Activated T-cell treated with anti-CD3 and anti-CD28 coated beads, Interleukin-2, amount 50 U/mL, for 24 hours (primary cell): Measurements from ENCODE around the gene PLXNC1.

Experiments
- DNase-seq: peaks from one replicate; pipeline ENCODE4 v3.0.0-alpha.2; 2020
- H3K27ac Mint-ChIP-seq: 2 replicates; pipeline ENCODE4 v1.8.0; 2020; ENCODE audit warnings: mild to moderate bottlenecking, mixed read lengths
- H3K27me3 Mint-ChIP-seq: 2 replicates; pipeline ENCODE4 v1.8.0; 2020; ENCODE audit warnings: mixed read lengths
- H3K36me3 Mint-ChIP-seq: 2 replicates; pipeline ENCODE4 v1.8.0; 2020; ENCODE audit warnings: low read depth, mixed read lengths
- H3K4me1 Mint-ChIP-seq: 2 replicates; pipeline ENCODE4 v1.8.0; 2020; ENCODE audit warnings: low read depth, mixed read lengths
- H3K4me3 Mint-ChIP-seq: 2 replicates; pipeline ENCODE4 v1.8.0; 2020; ENCODE audit warnings: mild to moderate bottlenecking, moderate library complexity, mixed read lengths
- H3K9me3 Mint-ChIP-seq: 2 replicates; pipeline ENCODE4 v1.8.0; 2020; ENCODE audit warnings: mixed read lengths

The PLXNC1 gene

DNA sequence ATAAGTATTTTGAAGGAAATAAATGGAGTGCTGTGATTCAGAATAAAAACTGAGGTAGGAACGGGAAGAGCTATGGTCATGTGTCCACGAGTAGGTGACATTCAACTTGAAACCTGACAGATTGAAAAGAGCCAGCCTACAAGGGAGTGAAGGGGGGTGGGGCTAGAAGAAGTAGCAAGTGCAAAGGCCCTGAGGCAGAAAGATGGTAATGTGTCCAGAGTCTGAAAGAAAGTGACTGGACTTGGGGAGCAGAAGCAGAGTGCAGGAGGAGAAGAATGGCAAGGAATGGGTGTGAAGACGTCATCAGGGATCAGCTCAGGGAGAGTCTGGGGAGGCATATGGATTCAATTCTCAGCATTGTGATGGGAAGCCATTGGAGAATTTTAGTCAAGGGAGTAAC is 13.7 kb downstream of the PLXNC1 start:
- Mint-ChIP-seq H3K36me3 (no peaks in the 10 kb centered on the region), H3K27me3 (no peaks in the 10 kb centered on the region), H3K4me3 (no peak overlapping the region), H3K27ac (no peak overlapping the region), H3K9me3 (no peaks in the 10 kb centered on the region), H3K4me1 (peaks cover 19% of the 10 kb centered on the region)
- DNase-seq: no peak

DNA sequence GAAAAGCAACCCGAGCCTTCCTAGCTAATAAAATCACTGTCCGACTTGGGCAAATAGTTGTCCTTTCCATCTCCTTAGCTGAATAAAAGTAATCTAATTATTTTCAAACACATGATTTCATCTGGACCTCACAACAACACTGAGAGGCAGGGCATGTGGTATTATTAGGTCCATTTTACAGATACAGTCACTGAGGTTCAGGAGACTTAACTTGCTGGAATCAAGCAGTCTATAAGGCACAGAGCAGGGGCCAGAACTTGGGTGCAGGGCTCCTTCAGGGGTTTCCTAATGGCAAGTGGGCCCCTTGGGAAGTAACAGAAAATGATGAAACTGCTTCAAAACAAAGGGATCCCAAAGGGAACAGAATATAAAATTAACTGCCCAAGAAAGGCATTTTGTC is 15.5 kb downstream of the PLXNC1 start:
- Mint-ChIP-seq H3K36me3 (no peaks in the 10 kb centered on the region), H3K4me3 (no peak overlapping the region), H3K4me1 (peaks cover 16% of the 10 kb centered on the region), H3K27ac (no peak overlapping the region), H3K27me3 (no peaks in the 10 kb centered on the region), H3K9me3 (no peaks in the 10 kb centered on the region)
- DNase-seq: no peak

DNA sequence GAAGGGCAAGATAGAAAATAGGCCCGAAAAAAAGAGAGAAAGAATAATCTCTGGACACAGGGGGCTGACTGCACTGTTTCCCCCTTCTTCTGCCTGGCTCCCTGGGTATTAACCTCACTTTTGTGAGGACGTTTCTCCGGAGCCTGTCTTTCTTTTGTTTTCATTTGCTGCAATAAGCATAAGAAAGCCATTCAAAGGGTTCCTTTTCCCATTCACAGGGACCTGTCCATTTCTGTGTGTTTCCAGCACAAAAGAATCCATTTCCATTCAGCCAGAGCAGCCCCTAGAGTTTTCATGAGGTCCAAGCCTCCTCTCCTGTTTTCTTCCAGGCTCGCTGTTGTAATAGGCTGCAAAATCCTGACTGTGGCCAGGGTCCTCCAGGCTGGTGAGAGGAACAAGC is 16.8 kb downstream of the PLXNC1 start:
- H3K4me3 Mint-ChIP-seq: no peak overlapping the region

DNA sequence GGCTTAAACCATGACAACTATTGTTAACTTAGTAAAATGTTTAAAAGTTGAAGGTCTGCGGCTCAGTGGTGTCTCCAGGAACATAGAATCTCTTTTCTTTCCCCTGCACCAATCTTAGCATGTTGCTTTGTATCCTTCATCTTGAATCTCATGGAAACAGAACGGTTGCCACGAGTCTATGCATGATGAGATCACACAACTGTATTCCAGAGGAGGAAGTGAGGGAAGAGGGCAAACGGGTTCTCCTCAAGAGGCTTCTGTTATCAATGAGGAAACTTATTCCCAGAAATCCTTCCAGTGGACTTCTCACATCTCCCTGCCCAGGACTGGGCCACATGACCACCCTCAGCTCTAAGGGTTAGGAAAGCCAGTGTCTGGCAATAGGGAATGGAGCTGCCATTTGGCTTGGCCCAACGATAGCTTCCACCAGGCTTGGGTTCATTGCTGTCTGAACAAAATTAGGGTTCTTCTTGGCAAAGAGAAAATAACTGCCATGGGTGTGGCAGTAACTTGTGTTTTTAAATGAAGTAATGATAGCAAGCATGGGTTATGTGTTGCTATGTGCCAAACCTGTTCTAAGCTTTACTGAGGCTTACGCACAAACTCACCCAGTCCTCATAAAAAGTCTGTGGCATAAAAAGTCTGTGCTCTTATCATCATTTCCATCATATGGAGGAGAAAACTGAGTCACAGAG is 17.4 kb downstream of the PLXNC1 start:
- Mint-ChIP-seq H3K27ac (no peak overlapping the region), H3K9me3 (no peaks in the 10 kb centered on the region), H3K4me3 (no peak overlapping the region), H3K27me3 (no peaks in the 10 kb centered on the region), H3K36me3 (no peaks in the 10 kb centered on the region), H3K4me1 (peaks cover 35% of the 10 kb centered on the region)
- no peak for DNase-seq

More for the DNA sequence above, 16.8 kb downstream of the PLXNC1 start:
- peaks cover 29% of the 10 kb centered on the region for H3K4me1 Mint-ChIP-seq
- H3K27me3 Mint-ChIP-seq: no peaks in the 10 kb centered on the region
- H3K9me3 Mint-ChIP-seq: no peaks in the 10 kb centered on the region
- no peak overlapping the region for H3K27ac Mint-ChIP-seq
- no peaks in the 10 kb centered on the region for H3K36me3 Mint-ChIP-seq
- no peak for DNase-seq

DNA sequence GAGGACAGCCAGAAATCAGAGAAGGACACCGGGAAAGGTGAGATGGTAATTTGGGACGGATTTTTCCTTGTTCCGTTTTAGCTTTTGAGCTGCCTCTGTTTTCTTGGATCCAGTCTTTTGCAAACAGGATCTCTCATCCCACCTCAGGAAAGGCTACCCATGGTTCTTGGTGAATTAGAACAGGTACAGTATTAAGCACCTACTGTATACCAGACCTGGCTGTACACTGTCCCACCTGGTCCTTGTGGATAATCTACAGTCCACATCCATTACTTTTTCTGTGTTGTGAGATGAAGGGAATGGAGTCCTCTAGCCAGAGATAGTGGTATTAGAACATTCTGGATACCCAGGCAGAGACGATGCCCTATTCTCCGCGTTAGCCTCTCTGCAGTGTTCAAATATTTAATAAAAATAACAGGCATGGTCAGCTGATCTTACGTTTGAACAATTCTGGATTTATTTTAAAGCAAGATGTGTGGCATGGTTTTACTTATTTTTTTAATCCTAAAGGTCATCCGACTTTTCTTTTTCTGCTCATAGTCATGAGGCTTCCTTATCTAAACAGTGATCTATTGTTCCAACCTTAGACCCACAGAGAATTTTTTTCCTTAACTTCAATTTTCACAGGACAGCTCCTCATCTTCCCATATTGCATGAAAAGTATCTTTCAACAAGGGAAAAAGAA is 18.8 kb downstream of the PLXNC1 start:
- Mint-ChIP-seq H3K27ac (no peak overlapping the region), H3K4me1 (peaks cover 44% of the 10 kb centered on the region)

DNA sequence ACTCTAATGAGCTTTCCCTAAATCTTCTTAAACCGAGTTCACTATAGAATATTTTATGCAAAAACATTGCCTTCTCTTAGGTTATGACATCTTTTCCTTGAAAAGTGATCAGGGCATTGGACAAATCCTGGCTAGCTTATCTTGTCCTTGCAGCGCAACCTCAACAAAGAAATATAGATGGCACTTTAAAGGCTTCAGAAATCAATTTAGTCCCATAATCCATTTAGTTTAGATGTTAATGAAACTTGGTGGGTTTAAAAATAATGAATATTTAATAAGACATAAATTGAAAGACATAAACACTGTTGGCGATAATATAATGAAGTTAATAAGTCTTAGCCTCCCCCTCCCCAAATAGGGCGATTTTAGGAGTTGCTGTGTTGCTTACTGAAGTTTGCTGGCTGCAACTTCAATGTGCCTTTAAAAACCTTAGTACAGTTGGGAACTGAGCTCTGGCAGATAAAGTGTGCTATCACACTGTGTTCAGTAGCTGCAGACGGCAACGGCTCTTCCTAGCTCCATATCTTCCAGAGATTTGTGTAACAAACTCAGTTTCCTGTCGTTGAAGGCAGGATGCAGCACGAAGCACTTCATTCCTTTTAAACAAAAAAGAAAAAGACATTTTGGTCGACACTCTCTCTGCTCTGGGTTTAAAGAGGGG is 19.5 kb downstream of the PLXNC1 start:
- H3K27me3 Mint-ChIP-seq: no peaks in the 10 kb centered on the region

More for the DNA sequence above, 18.8 kb downstream of the PLXNC1 start:
- no peaks in the 10 kb centered on the region for H3K27me3 Mint-ChIP-seq
- no peaks in the 10 kb centered on the region for H3K9me3 Mint-ChIP-seq
- no peak for DNase-seq
- no peaks in the 10 kb centered on the region for H3K36me3 Mint-ChIP-seq
- H3K4me3 Mint-ChIP-seq: no peak overlapping the region

DNA sequence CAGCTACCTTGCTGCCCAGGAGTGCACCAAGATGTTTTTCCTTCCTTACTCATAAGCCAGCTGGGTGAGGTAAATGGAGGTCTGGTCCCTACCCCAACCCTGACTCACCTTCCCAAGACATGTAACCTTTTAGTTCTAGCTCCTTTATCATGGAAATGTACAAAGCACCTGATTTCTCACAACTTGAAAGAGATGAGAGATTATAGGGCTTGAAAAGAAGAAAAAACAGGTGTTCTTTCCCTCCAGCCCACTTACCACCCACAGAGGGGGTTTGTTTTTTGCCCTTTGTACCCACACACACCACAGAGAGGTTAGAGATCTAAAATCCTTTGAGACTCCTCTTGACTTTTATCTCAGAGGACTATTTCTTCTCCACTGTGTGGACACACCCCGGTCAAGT is 21.1 kb downstream of the PLXNC1 start:
- DNase-seq: no peak
- H3K4me3 Mint-ChIP-seq: no peak overlapping the region
- H3K27ac Mint-ChIP-seq: peak overlapping the region; percentile 54
- H3K4me1 Mint-ChIP-seq: peaks cover 63% of the 10 kb centered on the region
- no peaks in the 10 kb centered on the region for H3K9me3 Mint-ChIP-seq
- H3K27me3 Mint-ChIP-seq: no peaks in the 10 kb centered on the region
- H3K36me3 Mint-ChIP-seq: no peaks in the 10 kb centered on the region

More for the DNA sequence above, 19.5 kb downstream of the PLXNC1 start:
- no peaks in the 10 kb centered on the region for H3K9me3 Mint-ChIP-seq
- DNase-seq: no peak
- H3K4me3 Mint-ChIP-seq: no peak overlapping the region
- H3K27ac Mint-ChIP-seq: no peak overlapping the region
- H3K36me3 Mint-ChIP-seq: no peaks in the 10 kb centered on the region
- H3K4me1 Mint-ChIP-seq: peaks cover 47% of the 10 kb centered on the region

DNA sequence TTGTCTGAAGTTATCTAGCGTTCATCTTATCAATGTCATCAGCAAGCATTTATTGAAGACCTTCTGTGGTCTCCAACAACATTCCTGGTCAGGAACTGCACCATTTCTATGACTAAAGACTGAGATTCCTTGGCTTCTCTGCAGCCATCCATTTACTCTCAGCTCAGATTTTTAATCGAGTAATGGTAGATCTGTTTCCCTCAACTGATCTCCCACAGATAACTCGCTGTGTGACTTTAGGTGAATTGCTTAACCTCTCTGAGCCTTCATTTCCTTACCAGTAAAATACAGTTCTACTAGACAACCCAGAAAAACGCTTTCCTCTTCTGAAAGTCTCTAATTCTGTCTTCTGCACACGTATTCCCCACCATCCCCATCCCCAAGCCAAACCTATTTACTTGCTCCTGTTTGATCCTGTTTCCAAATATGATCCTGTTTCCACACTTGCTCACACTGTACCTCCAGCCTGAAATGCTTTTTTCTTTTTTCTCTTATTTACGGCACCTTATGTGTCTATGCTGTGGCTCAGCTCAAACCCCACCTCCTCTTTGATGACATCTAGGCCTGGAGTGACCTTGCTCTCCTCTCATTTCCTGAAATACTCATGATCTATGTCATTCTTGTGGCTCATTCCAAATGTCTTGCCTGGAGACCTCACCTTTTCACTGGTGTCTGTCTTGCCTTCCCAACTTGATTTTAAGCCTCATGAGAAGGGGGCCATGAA is 21.8 kb downstream of the PLXNC1 start:
- Mint-ChIP-seq H3K36me3 (no peaks in the 10 kb centered on the region), H3K4me3 (no peak overlapping the region), H3K27ac (no peak overlapping the region), H3K9me3 (no peaks in the 10 kb centered on the region), H3K27me3 (no peaks in the 10 kb centered on the region), H3K4me1 (peaks cover 67% of the 10 kb centered on the region)
- DNase-seq: no peak

DNA sequence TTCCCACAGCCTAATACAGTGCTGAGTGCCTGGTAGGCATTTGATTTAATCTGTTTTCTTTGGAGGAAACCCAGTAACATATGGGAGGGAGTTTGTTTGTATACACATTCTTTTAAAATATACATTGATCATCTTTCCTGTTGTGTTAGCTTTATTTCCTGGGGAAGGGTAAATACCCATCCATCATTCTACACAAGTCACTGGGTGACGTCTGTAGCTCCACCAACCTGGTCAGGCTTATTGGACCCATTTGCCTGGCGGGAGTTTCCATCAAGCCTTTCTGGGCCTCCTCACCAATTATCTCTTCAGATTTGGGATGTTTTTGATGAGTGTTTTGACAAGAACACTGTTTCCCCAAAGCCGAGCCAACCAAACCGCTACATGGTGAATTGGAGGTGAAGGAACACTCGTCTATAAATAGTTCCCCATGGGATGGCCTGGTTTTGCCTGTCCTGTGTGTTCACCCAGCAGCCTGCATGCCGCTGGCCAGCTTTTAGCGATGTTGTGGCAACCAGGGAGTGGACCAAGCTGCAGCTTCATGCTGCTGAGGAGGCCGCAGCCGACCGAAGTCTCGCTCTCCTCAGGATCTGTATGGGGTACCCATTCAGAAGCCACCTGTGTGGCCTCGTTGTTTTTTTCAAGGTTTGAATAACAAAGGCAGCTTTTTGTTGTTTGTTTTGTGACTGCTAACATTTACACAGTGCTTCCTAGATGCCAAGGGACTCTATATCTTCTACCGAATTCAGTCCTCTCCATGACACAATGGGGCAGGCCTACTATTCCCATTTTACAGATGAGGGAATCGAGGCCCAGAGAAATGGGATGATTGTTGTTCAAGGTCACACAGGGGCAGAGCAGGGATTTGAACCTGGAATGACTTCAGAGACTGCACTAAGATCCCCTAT is 22.6 kb downstream of the PLXNC1 start:
- Mint-ChIP-seq H3K36me3 (no peaks in the 10 kb centered on the region), H3K4me1 (peaks cover 74% of the 10 kb centered on the region)

DNA sequence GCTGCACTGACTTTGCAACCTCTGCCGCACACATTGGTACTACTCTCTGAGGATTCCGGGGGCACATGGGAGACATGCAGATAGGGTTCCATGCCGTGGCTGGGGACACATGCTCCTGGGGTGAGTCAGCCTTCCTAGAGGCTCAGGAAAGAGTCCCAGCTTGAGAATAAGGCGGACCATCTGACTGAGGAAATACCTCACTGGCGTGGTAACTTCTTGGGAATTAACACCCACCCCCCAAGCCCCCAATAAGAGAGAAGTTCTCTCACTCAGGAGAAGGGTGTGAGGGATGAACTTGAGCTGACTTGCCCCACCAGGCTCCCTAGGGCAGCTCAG is 23.2 kb downstream of the PLXNC1 start:
- no peak overlapping the region for H3K4me3 Mint-ChIP-seq
- no peaks in the 10 kb centered on the region for H3K36me3 Mint-ChIP-seq
- H3K27ac Mint-ChIP-seq: no peak overlapping the region
- no peaks in the 10 kb centered on the region for H3K9me3 Mint-ChIP-seq
- H3K27me3 Mint-ChIP-seq: no peaks in the 10 kb centered on the region
- peaks cover 74% of the 10 kb centered on the region for H3K4me1 Mint-ChIP-seq
- DNase-seq: no peak

More for the DNA sequence above, 22.6 kb downstream of the PLXNC1 start:
- H3K27me3 Mint-ChIP-seq: no peaks in the 10 kb centered on the region
- no peak overlapping the region for H3K27ac Mint-ChIP-seq
- no peak for DNase-seq
- no peak overlapping the region for H3K4me3 Mint-ChIP-seq
- H3K9me3 Mint-ChIP-seq: no peaks in the 10 kb centered on the region

DNA sequence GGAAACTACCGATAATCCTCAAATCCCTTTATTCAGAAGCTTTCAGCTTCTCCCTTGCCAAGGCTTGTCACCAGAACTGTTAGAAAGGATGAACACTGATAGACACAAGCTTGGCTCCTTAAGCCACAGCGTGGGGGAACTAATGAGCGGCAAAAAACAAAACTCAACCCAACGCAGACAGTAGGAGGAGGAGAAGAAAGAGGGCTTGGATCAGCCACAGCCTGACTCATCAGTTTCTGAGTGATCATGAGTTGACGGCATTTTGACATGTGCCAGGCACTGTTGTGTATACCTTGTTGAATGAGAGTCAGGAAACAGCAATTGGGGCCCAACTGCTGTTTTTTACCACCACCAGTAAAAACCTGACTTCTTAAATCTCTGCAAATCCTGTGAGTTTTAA is 23.7 kb downstream of the PLXNC1 start:
- no peaks in the 10 kb centered on the region for H3K36me3 Mint-ChIP-seq

DNA sequence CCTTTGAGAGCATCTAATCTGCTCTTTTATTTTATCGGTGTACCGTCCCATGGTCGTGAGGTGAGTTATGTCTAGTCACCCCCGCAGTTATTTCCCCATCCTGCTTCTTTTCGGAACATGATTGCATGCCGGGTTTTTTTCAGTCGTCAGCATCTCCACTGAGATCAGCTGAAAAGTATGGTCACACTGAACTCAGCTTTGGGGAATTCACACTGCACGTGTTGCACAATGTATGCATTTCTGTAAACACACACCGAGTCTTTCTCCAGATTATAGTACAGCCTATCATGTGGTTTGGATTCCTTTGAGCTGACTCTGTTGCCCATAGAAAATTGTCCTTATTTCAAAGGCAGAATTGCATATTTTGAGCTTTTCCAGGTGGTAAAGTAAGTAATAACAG is 24.6 kb downstream of the PLXNC1 start:
- Mint-ChIP-seq H3K36me3 (peaks cover under 1% of the 10 kb centered on the region), H3K4me3 (no peak overlapping the region)

More for the DNA sequence above, 23.7 kb downstream of the PLXNC1 start:
- Mint-ChIP-seq H3K4me1 (peaks cover 74% of the 10 kb centered on the region), H3K27ac (no peak overlapping the region), H3K9me3 (no peaks in the 10 kb centered on the region), H3K27me3 (no peaks in the 10 kb centered on the region), H3K4me3 (no peak overlapping the region)
- DNase-seq: no peak

DNA sequence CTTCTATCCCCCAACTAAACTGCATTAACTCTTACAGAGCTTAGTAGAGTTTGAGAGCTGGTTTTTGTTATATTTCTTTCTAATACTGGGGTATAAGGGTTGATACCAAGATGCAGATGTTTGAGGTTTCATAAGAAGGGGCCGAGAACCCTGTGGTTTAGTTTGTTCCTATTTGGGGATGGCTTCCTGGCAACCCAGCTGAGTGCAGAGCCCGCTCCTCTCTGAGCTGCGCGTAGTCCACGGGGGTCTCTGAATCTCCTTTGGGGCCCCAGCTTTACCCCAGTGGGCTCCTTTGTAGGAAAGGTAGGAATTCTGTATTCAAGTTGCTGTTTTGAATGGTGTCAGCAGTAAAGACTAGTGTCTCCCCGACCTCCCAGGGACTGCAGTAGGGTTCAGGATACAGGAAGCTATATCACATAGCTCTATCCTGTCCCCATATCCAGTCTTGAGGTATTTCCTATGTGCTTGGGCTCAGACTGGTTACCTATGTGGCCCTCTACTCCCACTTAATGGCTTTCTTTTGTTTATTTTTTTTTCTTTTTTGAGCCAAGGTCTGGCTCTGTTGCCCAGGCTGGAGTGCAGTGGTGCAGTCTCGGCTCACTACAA is 25.4 kb downstream of the PLXNC1 start:
- Mint-ChIP-seq H3K27me3 (no peaks in the 10 kb centered on the region), H3K9me3 (no peaks in the 10 kb centered on the region), H3K36me3 (peaks cover 3% of the 10 kb centered on the region), H3K4me1 (peaks cover 67% of the 10 kb centered on the region), H3K4me3 (no peak overlapping the region), H3K27ac (no peak overlapping the region)
- DNase-seq: no peak

More for the DNA sequence above, 24.6 kb downstream of the PLXNC1 start:
- H3K9me3 Mint-ChIP-seq: no peaks in the 10 kb centered on the region
- DNase-seq: no peak
- H3K27me3 Mint-ChIP-seq: no peaks in the 10 kb centered on the region
- H3K4me1 Mint-ChIP-seq: peaks cover 74% of the 10 kb centered on the region
- no peak overlapping the region for H3K27ac Mint-ChIP-seq
